ENCODE data around the gene TCL1A. TPM values are rescaled to one million over a fixed set of nuclear protein-coding genes. Genes with fewer than 3 reads are reported as not detected.

Gene TCL1A
- total and polyA plus RNA-seq, 10 of the 15 experiments (the other 5 are each of a cell fraction or from before 2014, with no cell fraction given): 5.9 to 283 (median 113) TPM

GRCh38 chr14:95664546-95664945 is 49.4 kb downstream of the TCL1A start (continued):
- no peak for TF ChIP-seq MYC (IDR thresholded peaks at IDR 0.05; ENCODE audit: insufficient read depth, insufficient read length, insufficient replicate concordance, low read length, severe bottlenecking)
- TF ChIP-seq ZNF687 (IDR thresholded peaks at IDR 0.05): peak; percentile 85
- no peak for TF ChIP-seq SPI1 (IDR thresholded peaks at IDR 0.05; ENCODE audit: borderline replicate concordance, insufficient read depth, low read depth, low read length)
- no peak for TF ChIP-seq BCLAF1 (IDR thresholded peaks at IDR 0.05)
- TF ChIP-seq PBX3 (IDR thresholded peaks at IDR 0.05; ENCODE audit: insufficient replicate concordance, low read depth, low read length): no peak
- TF ChIP-seq KAT2A (conservative IDR thresholded peaks at IDR 0.05; ENCODE audit: control insufficient read depth, low read depth, low read length): no peak
- TF ChIP-seq HDAC2 (IDR thresholded peaks at IDR 0.05): no peak
- TF ChIP-seq HSF1 (IDR thresholded peaks at IDR 0.05; ENCODE audit: low read depth, low read length): no peak
- TF ChIP-seq FOXK2 (IDR thresholded peaks at IDR 0.05): peak; percentile 25; the same call in 1 of the 2 replicates
- TF ChIP-seq SKIL (IDR thresholded peaks at IDR 0.05; ENCODE audit: low read depth, poor library complexity, severe bottlenecking): no peak
- TF ChIP-seq POLR2AphosphoS2 (IDR thresholded peaks at IDR 0.05; ENCODE audit: low read depth, low read length): no peak
- TF ChIP-seq YBX1 (IDR thresholded peaks at IDR 0.05): no peak
- no peak for TF ChIP-seq RCOR1 (conservative IDR thresholded peaks at IDR 0.05; ENCODE audit: low read depth, low read length)
- peak; percentile 92 for TF ChIP-seq TCF12 (IDR thresholded peaks at IDR 0.05; ENCODE audit: low read depth, low read length)
- TF ChIP-seq NR2C2 (IDR thresholded peaks at IDR 0.05; ENCODE audit: borderline replicate concordance, control insufficient read depth, insufficient read length, low read depth): no peak
- 0 out of 2 replicates have a peak, but pooled peaks have one; percentile 54 for TF ChIP-seq SMARCA5 (IDR thresholded peaks at IDR 0.05)
- TF ChIP-seq RAD21 (IDR thresholded peaks at IDR 0.05; ENCODE audit: insufficient read depth, low read depth, low read length): no peak

All from GM12878 (cell line).